ENCODE results near the gene TSPAN5. TPM values are rescaled to one million over a fixed set of nuclear protein-coding genes. Genes with fewer than 3 reads are reported as not detected.

Gene TSPAN5
- total RNA-seq, 4 donors from 2014 or later = 14.5 to 33.4 (median 17.0) TPM

GRCh38 chr4:98679738-98680137 is 21.3 kb upstream of the TSPAN5 start:
- Histone ChIP-seq H3K27me3 (no peaks in the 10 kb centered on the region), H3K4me1 (no peaks in the 10 kb centered on the region), H3K27ac (no peak overlapping the region), H3K4me3 (no peak overlapping the region), H3K36me3 (no peaks in the 10 kb centered on the region), H3K9me3 (no peaks in the 10 kb centered on the region)
- WGBS = 67% methylated on average over 4 of the region's 4 CpGs
- DNase-seq (ENCODE audit: low spot score in 2 of 2) = no peak
- no peak for TF ChIP-seq POLR2AphosphoS5 (IDR thresholded peaks at IDR 0.05)
- no peak for TF ChIP-seq EP300 (IDR thresholded peaks at IDR 0.05)
- no peak for TF ChIP-seq CTCF (IDR thresholded peaks at IDR 0.05)
- no peak for TF ChIP-seq POLR2A (IDR thresholded peaks at IDR 0.05)

GRCh38 chr4:98677799-98678198 is 19.4 kb upstream of the TSPAN5 start:
- no peak for DNase-seq (ENCODE audit: low spot score in 2 of 2)
- H3K36me3 ChIP-seq = no peaks in the 10 kb centered on the region
- no peak overlapping the region for H3K4me3 ChIP-seq
- no peaks in the 10 kb centered on the region for H3K9me3 ChIP-seq
- no peak overlapping the region for H3K27ac ChIP-seq
- 91% methylated on average over 3 of the region's 3 CpGs for WGBS
- H3K27me3 ChIP-seq = no peaks in the 10 kb centered on the region
- TF ChIP-seq POLR2AphosphoS5 (IDR thresholded peaks at IDR 0.05) (no peak), POLR2A (IDR thresholded peaks at IDR 0.05) (no peak), CTCF (IDR thresholded peaks at IDR 0.05) (no peak), EP300 (IDR thresholded peaks at IDR 0.05) (no peak)
- no peaks in the 10 kb centered on the region for H3K4me1 ChIP-seq

GRCh38 chr4:98674404-98675173 is 16.2 kb upstream of the TSPAN5 start:
- no peak for DNase-seq (ENCODE audit: low spot score in 2 of 2)
- Histone ChIP-seq H3K4me1 (no peaks in the 10 kb centered on the region), H3K4me3 (no peak overlapping the region), H3K27ac (no peak overlapping the region), H3K36me3 (no peaks in the 10 kb centered on the region), H3K27me3 (no peaks in the 10 kb centered on the region), H3K9me3 (no peaks in the 10 kb centered on the region)
- 89% methylated on average over 4 of the region's 4 CpGs for WGBS
- TF ChIP-seq POLR2AphosphoS5 (IDR thresholded peaks at IDR 0.05) (no peak), EP300 (IDR thresholded peaks at IDR 0.05) (no peak), CTCF (IDR thresholded peaks at IDR 0.05) (no peak), POLR2A (IDR thresholded peaks at IDR 0.05) (no peak)

- Histone ChIP-seq H3K27ac (no peak overlapping the region), H3K27me3 (no peaks in the 10 kb centered on the region), H3K9me3 (no peaks in the 10 kb centered on the region), H3K4me1 (peaks cover 3% of the 10 kb centered on the region), H3K4me3 (no peak overlapping the region), H3K36me3 (no peaks in the 10 kb centered on the region)
- WGBS = 92% methylated on average over 6 of the region's 6 CpGs
- no peak for DNase-seq (ENCODE audit: low spot score in 2 of 2)
- TF ChIP-seq POLR2A (IDR thresholded peaks at IDR 0.05) = no peak
- TF ChIP-seq EP300 (IDR thresholded peaks at IDR 0.05) = no peak
- no peak for TF ChIP-seq POLR2AphosphoS5 (IDR thresholded peaks at IDR 0.05)
- no peak for TF ChIP-seq CTCF (IDR thresholded peaks at IDR 0.05)
These were observed 15.6 kb upstream of the TSPAN5 start for GRCh38 chr4:98673978-98674377.

GRCh38 chr4:98673288-98673644 is 14.9 kb upstream of the TSPAN5 start:
- Histone ChIP-seq H3K4me3 (no peak overlapping the region), H3K36me3 (no peaks in the 10 kb centered on the region), H3K27ac (no peak overlapping the region), H3K9me3 (no peaks in the 10 kb centered on the region), H3K4me1 (peaks cover 3% of the 10 kb centered on the region), H3K27me3 (no peaks in the 10 kb centered on the region)
- 65% methylated on average over 4 of the region's 4 CpGs for WGBS
- no peak for TF ChIP-seq EP300 (IDR thresholded peaks at IDR 0.05)
- no peak for TF ChIP-seq CTCF (IDR thresholded peaks at IDR 0.05)
- no peak for TF ChIP-seq POLR2AphosphoS5 (IDR thresholded peaks at IDR 0.05)
- TF ChIP-seq POLR2A (IDR thresholded peaks at IDR 0.05) = no peak
- no peak for DNase-seq (ENCODE audit: low spot score in 2 of 2)

Data from suprapubic skin (tissue), 4 donors.